MCF 10A (cell line): Measurements from ENCODE around the gene SFXN4. TPM values are rescaled to one million over a fixed set of nuclear protein-coding genes. Genes with fewer than 3 reads are reported as not detected.

Experiments
- BruUV-seq: library from RNA; stranded (reverse); fragments of 400-500 nt; replicated peaks from 2 replicates; lab custom pipeline; 2021; lab: Mats Ljungman, UMichigan
- CTCF ChIA-PET: fragments of 300-600 bp; sonication (Branson Sonifier 250); formaldehyde crosslinking; extraction: SDS; loops from one replicate; lab custom pipeline; 2021; ENCODE audit warnings: antibody characterized with exemption, inconsistent platforms; lab: Yijun Ruan, JAX
- POLR2A ChIA-PET: fragments of 300-600, 350-650 bp; sonication (Branson Sonifier 250); formaldehyde crosslinking; extraction: SDS; loops from one replicate; lab custom pipeline; 2020; ENCODE audit warnings: antibody characterized with exemption, inconsistent platforms; lab: Yijun Ruan, JAX
- DNase-seq: peaks from one replicate; pipeline ENCODE4 v3.0.0-alpha.2; 2018; ENCODE audit not compliant: unreplicated experiment
- H3K27ac Mint-ChIP-seq: one replicate; pipeline ENCODE4 v1.8.0; 2022; ENCODE audit warnings: mild to moderate bottlenecking, low read depth, mixed read lengths; ENCODE audit not compliant: unreplicated experiment
- H3K27me3 Mint-ChIP-seq: one replicate; pipeline ENCODE4 v1.8.0; 2022; ENCODE audit warnings: mixed read lengths; ENCODE audit not compliant: insufficient read depth, unreplicated experiment
- H3K36me3 Mint-ChIP-seq: one replicate; pipeline ENCODE4 v1.8.0; 2022; ENCODE audit warnings: mild to moderate bottlenecking, moderate library complexity, mixed read lengths; ENCODE audit not compliant: insufficient read depth, unreplicated experiment
- H3K4me1 Mint-ChIP-seq: one replicate; pipeline ENCODE4 v1.8.0; 2022; ENCODE audit warnings: mixed read lengths; ENCODE audit not compliant: insufficient read depth, unreplicated experiment
- H3K4me3 Mint-ChIP-seq: one replicate; pipeline ENCODE4 v1.8.0; 2022; ENCODE audit warnings: mild to moderate bottlenecking, moderate library complexity, mixed read lengths; ENCODE audit not compliant: unreplicated experiment
- H3K9me3 Mint-ChIP-seq: one replicate; pipeline ENCODE4 v1.8.0; 2022; ENCODE audit warnings: mixed read lengths; ENCODE audit not compliant: unreplicated experiment
- intact Hi-C: fragments of 100-400 bp; cut with micrococcal nuclease; formaldehyde crosslinking; loops from 2 replicates; pipeline ENCODE4 v1.14.1; 2022
- total RNA-seq: library from RNA; stranded (reverse); gene quantifications from 2 replicates; pipeline ENCODE4 v1.2.3, GENCODE V29; 2022
- TF ChIP-seq, protein P1 (sequence below): fragments of 200-600 bp; IDR thresholded peaks from one replicate; pipeline ENCODE4 v1.8.0; 2022; ENCODE audit warnings: antibody characterized with exemption, mild to moderate bottlenecking; ENCODE audit not compliant: unreplicated experiment

The SFXN4 gene
- total RNA-seq, 1 experiment from 2014 or later: 44.7 TPM

GRCh38 chr10:119149729-119150128 lies 15.8 kb downstream of the SFXN4 start:
- intact Hi-C loops: no loop called here

GRCh38 chr10:119149157-119149556 lies 16.4 kb downstream of the SFXN4 start:
- ChIA-PET POLR2A (no interaction called here), CTCF (interaction anchor here (0.7 kb wide), 1 partner anchor 50 kb away, joined by 3 read pairs; no protein-coding TSS in a partner anchor)
- Mint-ChIP-seq H3K27me3 (no peaks in the 10 kb centered on the region), H3K9me3 (no peaks in the 10 kb centered on the region), H3K4me1 (no peaks in the 10 kb centered on the region), H3K36me3 (peaks cover 88% of the 10 kb centered on the region), H3K4me3 (no peak overlapping the region), H3K27ac (no peak overlapping the region)
- DNase-seq: no peak
- TF ChIP-seq, protein P1, sequence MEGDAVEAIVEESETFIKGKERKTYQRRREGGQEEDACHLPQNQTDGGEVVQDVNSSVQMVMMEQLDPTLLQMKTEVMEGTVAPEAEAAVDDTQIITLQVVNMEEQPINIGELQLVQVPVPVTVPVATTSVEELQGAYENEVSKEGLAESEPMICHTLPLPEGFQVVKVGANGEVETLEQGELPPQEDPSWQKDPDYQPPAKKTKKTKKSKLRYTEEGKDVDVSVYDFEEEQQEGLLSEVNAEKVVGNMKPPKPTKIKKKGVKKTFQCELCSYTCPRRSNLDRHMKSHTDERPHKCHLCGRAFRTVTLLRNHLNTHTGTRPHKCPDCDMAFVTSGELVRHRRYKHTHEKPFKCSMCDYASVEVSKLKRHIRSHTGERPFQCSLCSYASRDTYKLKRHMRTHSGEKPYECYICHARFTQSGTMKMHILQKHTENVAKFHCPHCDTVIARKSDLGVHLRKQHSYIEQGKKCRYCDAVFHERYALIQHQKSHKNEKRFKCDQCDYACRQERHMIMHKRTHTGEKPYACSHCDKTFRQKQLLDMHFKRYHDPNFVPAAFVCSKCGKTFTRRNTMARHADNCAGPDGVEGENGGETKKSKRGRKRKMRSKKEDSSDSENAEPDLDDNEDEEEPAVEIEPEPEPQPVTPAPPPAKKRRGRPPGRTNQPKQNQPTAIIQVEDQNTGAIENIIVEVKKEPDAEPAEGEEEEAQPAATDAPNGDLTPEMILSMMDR: no peak
- BruUV-seq: no TSS peak
- intact Hi-C loops: no loop called here

More at GRCh38 chr10:119149729-119150128, 15.8 kb downstream of the SFXN4 start:
- CTCF ChIA-PET: no interaction called here
- no peak overlapping the region for H3K4me3 Mint-ChIP-seq
- peaks cover 88% of the 10 kb centered on the region for H3K36me3 Mint-ChIP-seq
- TF ChIP-seq, protein P1: no peak
- POLR2A ChIA-PET: no interaction called here
- H3K27ac Mint-ChIP-seq: no peak overlapping the region
- no peak for DNase-seq
- H3K4me1 Mint-ChIP-seq: no peaks in the 10 kb centered on the region
- no peaks in the 10 kb centered on the region for H3K9me3 Mint-ChIP-seq
- BruUV-seq: no TSS peak
- H3K27me3 Mint-ChIP-seq: no peaks in the 10 kb centered on the region

- CTCF ChIA-PET: no interaction called here
- POLR2A ChIA-PET: no interaction called here
These were observed 21.9 kb downstream of the SFXN4 start for GRCh38 chr10:119143657-119144056.

DNA sequence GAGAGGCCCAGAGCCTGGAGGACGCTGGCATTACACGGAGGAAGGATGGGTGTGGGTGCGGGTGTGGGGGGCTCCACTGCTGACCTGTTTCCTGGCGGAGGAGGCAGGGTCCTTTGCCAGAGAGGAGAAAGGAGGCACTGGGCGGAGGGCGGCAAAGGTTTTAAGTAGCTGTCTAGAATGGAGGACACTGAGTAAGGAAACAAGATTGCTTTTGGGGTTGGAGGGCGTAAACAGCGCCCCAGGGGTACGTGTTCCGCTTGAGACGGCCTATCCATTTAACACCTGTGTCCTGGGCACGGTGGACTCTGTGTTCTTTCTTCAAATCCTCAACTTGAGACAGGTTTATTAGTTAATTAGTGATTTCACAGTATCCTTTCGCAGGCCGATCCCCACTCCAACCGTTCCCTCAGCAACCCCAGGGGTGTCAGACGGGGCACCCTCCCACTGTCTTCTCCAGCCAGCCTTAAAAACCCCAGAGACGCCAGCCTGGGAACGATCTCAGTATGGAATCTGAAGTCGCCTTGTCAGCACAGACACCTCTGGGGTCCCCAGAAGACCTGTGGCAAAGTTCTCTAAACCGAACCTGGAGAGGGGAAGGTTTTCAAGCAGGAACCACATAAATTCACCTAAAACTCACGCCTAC lies 24.8 kb downstream of the SFXN4 start:
- POLR2A ChIA-PET: no interaction called here

More at GRCh38 chr10:119143657-119144056, 21.9 kb downstream of the SFXN4 start:
- TF ChIP-seq, protein P1: no peak
- Mint-ChIP-seq H3K4me3 (no peak overlapping the region), H3K27ac (no peak overlapping the region), H3K27me3 (no peaks in the 10 kb centered on the region), H3K36me3 (peaks cover 76% of the 10 kb centered on the region), H3K4me1 (no peaks in the 10 kb centered on the region), H3K9me3 (no peaks in the 10 kb centered on the region)
- no peak for DNase-seq
- intact Hi-C loops: no loop called here
- BruUV-seq: no TSS peak

More for the DNA sequence above, 24.8 kb downstream of the SFXN4 start:
- CTCF ChIA-PET: no interaction called here
- no peak overlapping the region for H3K4me3 Mint-ChIP-seq
- no TSS peak for BruUV-seq
- intact Hi-C loops: no loop called here
- TF ChIP-seq, protein P1: no peak
- no peak for DNase-seq
- no peaks in the 10 kb centered on the region for H3K9me3 Mint-ChIP-seq
- peaks cover 68% of the 10 kb centered on the region for H3K36me3 Mint-ChIP-seq
- H3K4me1 Mint-ChIP-seq: no peaks in the 10 kb centered on the region
- H3K27ac Mint-ChIP-seq: no peak overlapping the region
- H3K27me3 Mint-ChIP-seq: no peaks in the 10 kb centered on the region
